GM12801 (cell line): ENCODE data around the gene ERBB4.

ENCODE experiments used
- TF ChIP-seq, protein P1 (sequence below): IDR thresholded peaks from one replicate; pipeline ENCODE4 v1.5.1; 2011; ENCODE audit warnings: control low read depth; ENCODE audit not compliant: insufficient read length; ENCODE audit errors: extremely low read depth

ERBB4 gene

DNA sequence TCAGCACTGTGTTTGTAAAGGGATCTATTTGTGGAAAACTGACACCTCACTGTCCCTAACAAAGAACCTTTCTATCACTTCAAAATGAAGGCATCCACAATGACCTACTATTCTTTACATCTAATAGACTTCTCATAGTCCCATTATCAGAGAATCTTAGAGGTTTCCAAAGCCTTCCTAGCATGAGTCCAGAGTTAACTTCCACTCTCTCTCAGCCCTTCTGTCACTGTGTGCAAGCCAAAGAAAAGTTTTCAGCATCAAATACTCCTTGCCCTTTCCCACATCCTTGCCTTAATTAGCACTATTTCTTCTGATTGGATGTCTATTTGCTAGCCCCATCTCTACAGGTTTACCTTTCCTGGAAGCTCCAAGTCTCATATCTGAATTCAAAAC is 178.5 kb downstream of the ERBB4 start:
- TF ChIP-seq, protein P1, sequence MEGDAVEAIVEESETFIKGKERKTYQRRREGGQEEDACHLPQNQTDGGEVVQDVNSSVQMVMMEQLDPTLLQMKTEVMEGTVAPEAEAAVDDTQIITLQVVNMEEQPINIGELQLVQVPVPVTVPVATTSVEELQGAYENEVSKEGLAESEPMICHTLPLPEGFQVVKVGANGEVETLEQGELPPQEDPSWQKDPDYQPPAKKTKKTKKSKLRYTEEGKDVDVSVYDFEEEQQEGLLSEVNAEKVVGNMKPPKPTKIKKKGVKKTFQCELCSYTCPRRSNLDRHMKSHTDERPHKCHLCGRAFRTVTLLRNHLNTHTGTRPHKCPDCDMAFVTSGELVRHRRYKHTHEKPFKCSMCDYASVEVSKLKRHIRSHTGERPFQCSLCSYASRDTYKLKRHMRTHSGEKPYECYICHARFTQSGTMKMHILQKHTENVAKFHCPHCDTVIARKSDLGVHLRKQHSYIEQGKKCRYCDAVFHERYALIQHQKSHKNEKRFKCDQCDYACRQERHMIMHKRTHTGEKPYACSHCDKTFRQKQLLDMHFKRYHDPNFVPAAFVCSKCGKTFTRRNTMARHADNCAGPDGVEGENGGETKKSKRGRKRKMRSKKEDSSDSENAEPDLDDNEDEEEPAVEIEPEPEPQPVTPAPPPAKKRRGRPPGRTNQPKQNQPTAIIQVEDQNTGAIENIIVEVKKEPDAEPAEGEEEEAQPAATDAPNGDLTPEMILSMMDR = no peak

DNA sequence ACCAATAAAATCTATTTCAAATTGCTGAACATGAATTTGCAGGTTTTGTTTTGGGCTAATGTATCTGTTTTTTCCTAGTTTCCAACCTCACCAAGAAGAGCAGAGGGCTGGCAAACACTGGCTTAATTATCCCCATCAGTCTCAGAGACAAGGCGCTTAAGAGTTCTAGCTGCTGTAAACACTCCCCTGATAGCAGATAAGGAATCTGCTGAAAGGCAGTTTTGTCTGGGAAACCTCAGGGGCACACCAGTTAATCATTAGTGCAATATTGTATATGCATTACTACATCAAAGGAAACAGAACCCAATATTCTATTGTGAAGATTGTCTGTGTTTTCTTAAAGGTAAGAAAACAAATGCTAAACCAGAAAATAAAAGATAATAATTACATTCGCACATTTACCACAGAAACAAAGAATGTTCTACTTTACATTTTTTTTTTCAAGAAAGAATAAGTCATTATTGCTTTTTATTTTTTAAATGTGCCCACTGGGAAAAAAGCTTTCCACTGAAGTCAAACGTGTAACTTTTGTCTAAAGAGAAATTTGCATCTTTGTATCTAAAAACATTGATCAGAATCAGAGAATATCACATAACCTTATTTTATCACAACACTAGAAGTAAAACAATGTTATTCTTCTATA is 179.1 kb downstream of the ERBB4 start:
- TF ChIP-seq, protein P1 = no peak

DNA sequence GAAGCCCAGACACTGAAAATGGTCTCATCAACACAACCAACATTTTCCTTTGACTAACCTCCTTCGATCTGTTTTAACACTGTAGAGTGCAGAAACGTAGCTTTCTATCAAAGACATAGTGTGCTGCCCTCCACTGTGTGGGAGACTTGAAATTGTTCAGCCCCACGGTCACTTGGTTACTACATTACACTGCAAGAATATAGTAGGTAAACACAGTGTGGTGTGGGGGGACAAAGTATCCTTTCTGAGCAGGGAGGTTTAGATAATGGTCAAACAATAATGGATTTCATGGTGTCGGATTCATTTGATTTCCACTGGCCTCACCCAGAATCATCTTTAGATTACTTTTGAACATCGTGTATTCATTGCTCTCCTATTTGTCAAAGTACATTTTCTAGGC is 181.0 kb downstream of the ERBB4 start:
- TF ChIP-seq, protein P1 = no peak

DNA sequence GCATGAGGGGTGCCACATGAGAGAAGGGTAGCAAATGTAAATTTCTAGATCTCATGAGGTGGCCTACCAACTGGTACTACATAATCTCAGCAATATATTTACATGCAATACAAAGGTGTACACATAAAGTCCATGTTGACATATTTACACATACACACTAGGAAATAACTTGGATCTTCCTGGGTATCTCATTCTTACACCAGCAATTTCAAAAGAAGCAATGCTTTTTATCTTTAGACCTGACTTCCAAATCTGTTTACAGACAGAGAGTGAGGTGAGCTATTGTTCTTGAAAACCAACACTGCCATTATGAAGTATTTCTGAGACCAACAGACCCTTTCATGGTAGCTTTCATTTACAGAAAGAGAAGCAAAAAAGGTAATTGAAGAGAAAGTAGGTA is 184.2 kb downstream of the ERBB4 start:
- TF ChIP-seq, protein P1 = no peak

DNA sequence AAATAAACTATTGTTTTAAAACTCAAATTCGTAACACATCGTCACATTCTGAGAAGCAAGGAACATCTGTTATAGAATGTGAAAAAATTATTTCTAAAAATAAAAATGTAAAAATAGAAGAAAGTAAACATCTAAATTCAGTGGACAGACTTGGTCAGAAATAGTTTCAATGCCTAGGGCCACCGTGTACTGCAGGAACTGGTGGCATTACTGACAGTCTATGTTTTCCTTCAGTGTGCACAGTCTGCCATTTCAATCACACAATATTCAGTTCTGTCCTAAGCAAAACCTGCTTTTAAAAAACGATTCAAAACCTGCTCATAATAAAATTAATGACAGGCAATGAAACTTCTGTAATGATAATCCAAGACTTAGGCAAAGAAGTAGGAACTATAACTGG is 190.1 kb downstream of the ERBB4 start:
- TF ChIP-seq, protein P1 = no peak

DNA sequence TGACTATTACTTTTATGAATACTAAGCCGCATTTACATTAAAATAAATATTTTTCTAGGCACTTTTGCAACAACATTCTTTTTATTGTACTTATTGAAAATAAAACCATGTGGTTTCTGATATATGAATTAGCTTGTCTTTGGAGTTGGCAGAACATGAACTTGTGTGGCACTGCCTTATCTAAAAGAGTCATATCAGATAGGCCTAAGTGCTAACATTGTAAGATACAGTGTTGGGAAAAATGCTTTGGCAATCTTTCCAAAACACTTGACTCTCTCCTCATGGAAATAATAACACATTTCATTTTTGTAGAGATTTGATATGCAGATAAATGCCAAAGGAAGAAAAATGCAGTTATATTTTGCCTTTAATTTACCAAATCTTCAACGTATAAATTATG is 191.7 kb downstream of the ERBB4 start:
- TF ChIP-seq, protein P1 = no peak

DNA sequence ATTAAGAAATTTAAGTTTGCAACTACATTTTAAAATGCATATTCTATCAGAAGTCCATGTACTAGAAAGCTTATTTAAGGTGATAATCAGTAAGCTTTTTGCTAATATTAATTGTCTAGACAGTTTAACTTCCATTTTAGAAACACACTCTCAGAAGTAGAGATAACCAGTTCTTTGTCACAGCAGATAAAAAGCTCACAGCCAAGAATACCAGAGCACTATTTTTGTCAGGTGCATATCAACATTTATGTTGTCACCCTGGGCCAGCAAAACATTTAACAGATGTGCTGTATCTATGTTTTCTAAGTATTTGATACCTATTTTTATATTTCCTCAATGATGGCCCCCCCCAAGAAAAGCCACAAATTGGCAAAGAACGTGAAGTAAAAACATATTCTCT is 192.6 kb downstream of the ERBB4 start:
- TF ChIP-seq, protein P1 = no peak
